Pulmonary artery endothelial cell (primary cell): ENCODE results near the gene THEMIS. TPM values are rescaled to one million over a fixed set of nuclear protein-coding genes. Genes with fewer than 3 reads are reported as not detected.
"Not testable (repeated sequence)": the region's sequence is repeated elsewhere in the genome, so short reads cannot be mapped to it uniquely, and the experiment has no call there.

Experiments
- DNase-seq: peaks from one replicate; pipeline ENCODE4 v3.0.0-alpha.2; 2011; ENCODE audit warnings: low read depth, low spot score
- total RNA-seq: library from RNA; depleted of rRNA; stranded (reverse); fragments of >200 nt; gene quantifications from 2 replicates; pipeline ENCODE4 v1.2.3, GENCODE V29; 2014

Gene THEMIS, protein sequence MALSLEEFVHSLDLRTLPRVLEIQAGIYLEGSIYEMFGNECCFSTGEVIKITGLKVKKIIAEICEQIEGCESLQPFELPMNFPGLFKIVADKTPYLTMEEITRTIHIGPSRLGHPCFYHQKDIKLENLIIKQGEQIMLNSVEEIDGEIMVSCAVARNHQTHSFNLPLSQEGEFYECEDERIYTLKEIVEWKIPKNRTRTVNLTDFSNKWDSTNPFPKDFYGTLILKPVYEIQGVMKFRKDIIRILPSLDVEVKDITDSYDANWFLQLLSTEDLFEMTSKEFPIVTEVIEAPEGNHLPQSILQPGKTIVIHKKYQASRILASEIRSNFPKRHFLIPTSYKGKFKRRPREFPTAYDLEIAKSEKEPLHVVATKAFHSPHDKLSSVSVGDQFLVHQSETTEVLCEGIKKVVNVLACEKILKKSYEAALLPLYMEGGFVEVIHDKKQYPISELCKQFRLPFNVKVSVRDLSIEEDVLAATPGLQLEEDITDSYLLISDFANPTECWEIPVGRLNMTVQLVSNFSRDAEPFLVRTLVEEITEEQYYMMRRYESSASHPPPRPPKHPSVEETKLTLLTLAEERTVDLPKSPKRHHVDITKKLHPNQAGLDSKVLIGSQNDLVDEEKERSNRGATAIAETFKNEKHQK
- not detected in 2 replicates for total RNA-seq

DNA sequence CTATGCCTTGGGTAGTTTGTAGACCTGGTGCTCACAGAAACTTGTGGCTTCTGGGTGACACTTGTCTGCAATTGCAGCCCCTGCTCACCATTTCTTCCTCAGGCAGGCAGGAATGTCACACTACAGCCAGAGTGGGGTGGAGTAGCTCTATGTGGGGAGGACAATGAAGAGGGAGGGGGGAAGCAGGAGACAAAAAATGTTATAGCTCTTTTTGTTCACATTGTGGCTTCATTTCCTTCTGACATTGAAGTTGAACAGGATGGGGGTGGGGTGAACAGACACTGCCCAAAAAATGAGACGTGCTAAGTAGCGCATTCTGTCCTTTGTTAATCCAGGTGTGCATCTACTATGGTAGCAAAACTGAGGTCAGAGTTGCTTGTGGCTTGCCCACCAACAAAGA lies at the start of gene THEMIS:
TSS of gene THEMIS (minus strand) at position 124 of the 400 bp plus-strand sequence. CDS start 126 bp downstream, outside the sequence.
- no peak for DNase-seq

GRCh38 chr6:127949251-127949650 lies 48.4 kb upstream of the THEMIS start:
- DNase-seq, result no peak

GRCh38 chr6:127946388-127946787 lies 45.5 kb upstream of the THEMIS start:
- DNase-seq, result no peak

DNA sequence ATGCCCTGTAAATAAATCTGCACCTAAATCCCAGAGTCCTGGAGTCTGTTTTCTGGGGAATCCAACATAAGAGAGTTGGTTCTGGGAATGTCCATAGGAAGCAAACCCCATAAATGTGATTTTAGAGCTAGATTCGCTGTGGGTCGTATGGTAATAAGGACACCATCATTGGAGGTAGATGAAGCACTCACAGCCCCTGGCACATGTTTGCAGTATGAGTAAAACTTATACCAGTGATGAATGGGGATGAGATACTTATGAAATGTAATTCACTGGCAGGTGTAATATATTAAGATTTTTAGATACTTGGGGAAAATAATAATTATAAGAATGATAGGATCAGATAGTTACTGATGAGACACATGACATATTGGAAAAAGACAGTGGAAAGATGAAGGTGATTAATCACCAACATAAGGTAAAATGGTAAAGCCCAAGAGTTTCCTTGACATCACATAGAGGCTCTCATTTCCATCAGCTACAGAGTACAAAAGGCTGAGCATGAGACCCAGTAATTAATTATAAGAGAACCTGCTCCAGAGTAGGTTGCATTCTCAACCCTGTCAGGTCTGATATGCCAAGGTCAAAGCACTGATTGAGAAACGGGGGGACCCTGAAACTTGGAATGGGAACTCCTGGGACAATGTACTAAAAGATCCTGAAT lies 44.7 kb upstream of the THEMIS start:
- DNase-seq, result no peak

DNA sequence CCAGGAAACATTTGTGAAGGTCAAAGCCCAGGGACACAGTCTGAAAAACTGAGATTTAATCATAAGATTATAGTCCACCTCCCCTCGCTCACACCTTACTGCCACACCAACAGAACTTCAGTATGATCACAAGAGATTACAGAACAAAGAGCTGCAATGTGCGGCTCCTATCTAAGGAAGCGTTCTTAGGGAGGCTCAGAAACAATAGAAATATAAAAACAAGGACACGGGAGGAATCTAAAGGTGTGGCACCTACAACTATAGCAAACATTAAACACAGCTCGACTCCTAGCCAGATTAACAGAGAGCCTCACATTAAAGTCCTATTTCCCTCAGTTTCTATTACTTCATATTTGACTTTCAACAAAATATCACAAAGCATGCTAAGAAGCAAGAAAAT lies 40.4 kb upstream of the THEMIS start:
- DNase-seq, result no peak

DNA sequence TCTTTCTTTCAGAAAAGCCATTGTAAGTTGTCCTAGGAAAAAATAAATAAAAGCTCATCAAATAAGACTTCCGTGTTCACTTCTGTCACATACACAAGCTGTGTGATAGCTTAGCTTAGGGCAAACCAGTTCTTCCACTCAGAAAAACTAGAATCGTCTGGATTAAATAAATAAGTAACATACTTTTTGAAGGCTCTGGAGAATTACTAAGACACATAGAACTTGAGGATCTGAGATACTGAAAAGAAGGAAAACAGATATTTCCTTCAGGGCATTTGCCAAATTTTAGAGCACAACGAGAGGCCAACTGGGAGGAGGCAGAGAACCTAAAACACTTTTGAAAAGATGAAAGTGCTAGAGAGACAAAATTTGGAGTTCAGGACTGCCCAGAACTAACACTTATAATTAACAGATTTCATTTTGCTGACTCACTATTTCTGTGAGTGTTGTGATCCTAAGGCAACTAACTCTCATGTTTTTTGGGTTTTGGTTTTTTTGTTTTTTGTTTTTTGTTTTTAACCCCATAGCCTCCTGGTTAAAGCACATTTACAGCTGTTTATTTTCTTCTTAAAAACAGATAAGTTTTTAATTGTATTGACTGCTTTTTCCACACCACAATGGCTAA lies 38.7 kb upstream of the THEMIS start:
- DNase-seq, result no peak

- peak; percentile 5 for DNase-seq
These were observed 37.8 kb upstream of the THEMIS start for GRCh38 chr6:127938701-127939100.

DNA sequence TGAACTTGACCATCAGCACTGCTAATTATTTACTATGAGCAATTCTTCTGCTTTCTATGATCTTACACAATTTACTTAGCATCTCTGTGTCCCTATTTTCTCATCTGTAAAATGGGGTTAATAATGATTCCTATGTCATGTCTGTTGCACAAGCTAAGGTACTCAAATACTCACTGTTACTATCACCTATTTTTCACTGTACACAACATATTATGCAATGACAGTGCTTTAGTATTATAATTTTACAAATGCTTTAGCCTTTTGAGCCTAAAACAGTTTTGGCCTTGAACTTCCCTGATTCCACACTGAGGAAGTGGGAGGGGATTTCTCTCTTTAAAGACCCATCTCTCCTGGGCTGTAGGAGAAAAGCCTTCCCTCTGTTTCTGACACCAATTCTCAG lies 36.9 kb upstream of the THEMIS start:
- no peak for DNase-seq

DNA sequence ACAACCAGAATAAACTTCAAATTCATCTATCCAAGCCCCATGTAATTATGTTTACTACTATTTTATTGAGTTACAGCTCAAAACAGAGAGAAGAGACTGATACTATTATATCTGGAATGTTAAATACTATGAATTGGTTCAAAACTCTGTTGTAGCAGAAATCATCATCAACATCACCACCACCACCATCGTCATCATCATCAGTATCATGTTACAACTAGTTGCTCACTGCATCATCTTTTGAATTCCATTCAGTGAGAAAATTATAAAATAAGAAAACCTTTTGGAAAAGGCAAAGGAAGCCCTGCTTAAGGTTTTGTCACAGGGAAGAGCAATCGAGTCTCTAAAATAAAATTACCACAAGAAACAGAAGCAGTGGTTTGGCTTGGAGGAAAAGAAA lies 36.2 kb upstream of the THEMIS start:
- DNase-seq, result no peak

- no peak for DNase-seq
These were observed 34.1 kb upstream of the THEMIS start for GRCh38 chr6:127934956-127935355.

- no peak for DNase-seq
These were observed 33.3 kb upstream of the THEMIS start for GRCh38 chr6:127933852-127934840.

DNA sequence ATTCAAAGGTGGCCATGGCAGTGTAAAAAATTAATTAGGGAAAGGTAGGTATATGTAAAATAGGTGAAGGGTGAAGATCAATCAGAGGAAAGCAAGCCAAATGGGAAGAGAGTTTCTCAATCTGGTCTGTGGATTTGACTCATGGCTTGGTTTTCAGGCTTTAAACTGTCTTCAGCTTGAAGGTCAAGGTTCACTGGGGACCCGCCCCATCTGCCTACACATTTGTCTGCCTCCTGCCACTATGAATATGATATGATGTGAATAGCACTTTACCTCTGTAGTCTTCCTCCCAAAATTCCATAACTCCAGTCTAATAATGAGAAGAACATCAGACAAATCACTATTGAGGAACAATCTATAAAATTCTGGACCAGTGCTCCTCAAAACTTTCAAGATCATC lies 32.3 kb upstream of the THEMIS start:
- DNase-seq, result no peak

- DNase-seq, result no peak
These were observed 31.9 kb upstream of the THEMIS start for GRCh38 chr6:127932708-127933107.

DNA sequence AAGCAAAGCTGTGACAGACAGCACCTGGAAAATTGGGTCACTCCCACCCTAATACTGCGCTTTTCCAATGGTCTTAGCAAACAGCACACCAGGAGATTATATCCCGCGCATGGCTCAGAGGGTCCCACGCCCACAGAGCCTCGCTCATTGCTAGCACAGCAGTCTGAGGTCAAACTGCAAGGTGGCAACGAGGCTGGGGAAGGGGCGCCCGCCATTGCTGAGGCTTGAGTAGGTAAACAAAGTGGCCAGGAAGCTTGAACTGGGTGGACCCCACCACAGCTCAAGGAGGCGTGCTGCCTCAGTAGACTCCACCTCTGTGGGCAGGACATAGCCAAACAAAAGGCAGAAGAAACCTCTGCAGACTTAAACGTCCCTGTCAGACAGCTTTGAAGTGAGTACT lies 25.6 kb upstream of the THEMIS start:
- not testable (repeated sequence) for DNase-seq

- no peak for DNase-seq
These were observed 23.6 kb upstream of the THEMIS start for GRCh38 chr6:127924440-127924839.

DNA sequence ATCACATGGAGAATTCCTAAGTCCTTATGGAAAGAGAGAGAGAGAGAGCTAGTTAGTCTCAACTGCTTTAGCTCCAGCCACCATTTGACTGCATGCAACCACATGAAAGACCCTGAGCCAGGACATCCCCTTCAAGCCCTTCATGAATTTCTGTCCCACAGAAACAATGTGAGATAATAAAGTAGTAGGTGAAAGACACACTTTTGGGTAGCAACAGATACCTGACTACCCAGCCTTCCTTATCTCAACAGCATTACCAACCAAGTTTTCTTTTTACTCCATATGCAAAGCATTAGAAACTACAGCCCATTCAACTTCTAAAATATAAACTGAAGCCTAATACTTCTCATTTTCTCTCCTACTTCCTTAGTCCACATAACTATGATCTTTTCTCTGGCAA lies 23.2 kb upstream of the THEMIS start:
- no peak for DNase-seq

DNA sequence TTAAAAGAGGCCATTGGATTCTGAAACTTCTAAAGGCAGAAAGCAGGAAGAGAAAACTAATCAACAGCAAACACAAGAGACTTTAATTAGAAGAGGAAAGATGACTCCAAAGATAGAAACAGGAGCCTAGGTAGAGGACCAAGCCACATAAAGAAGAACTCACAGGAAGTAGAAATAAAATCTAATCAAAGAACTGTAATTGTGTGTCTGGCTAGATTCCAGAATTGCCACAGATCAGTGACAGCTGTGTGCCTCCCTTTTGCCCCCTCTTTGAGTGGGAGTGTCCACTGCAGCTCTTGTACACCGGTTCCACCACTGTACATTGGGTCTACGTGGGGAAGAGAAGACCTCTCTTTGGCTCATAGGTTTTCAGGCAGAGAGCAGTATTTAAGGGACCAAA lies 22.3 kb upstream of the THEMIS start:
- no peak for DNase-seq

- no peak for DNase-seq
These were observed 21.1 kb upstream of the THEMIS start for GRCh38 chr6:127921982-127922381.

GRCh38 chr6:127920804-127921203 lies 19.9 kb upstream of the THEMIS start:
- no peak for DNase-seq

GRCh38 chr6:127918506-127919427 lies 17.9 kb upstream of the THEMIS start:
- no peak for DNase-seq
